Measurements from ENCODE around the gene COL17A1. TPM values are rescaled to one million over a fixed set of nuclear protein-coding genes. Genes with fewer than 3 reads are reported as not detected.

The COL17A1 gene
- total RNA-seq, 1 experiment from 2014 or later: 3.5 TPM

GRCh38 chr10:104043854-104044253, 41.8 kb downstream of the COL17A1 start:
- ChIA-PET CTCF (no interaction called here), RAD21 (ENCODE audit: low non-redundant PET in 1 of 2, low total read pairs in 2 of 2, uncharacterized antibody in 2 of 2, unreplicated experiment in 2 of 2) (no interaction called here), POLR2A (no interaction called here)
- DNase-seq (ENCODE audit: low read depth, low spot score) (no peak), ATAC-seq (no peak)
- Histone ChIP-seq H2AFZ (ENCODE audit: low read depth, low read length, poor library complexity, severe bottlenecking) (no peak overlapping the region), H3K79me2 (ENCODE audit: insufficient read depth, low read length) (no peaks in the 10 kb centered on the region), H4K20me1 (ENCODE audit: insufficient read depth) (no peaks in the 10 kb centered on the region), H3K9me2 (ENCODE audit: insufficient read depth) (no peaks in the 10 kb centered on the region), H3K27ac (ENCODE audit: low read depth, low read length) (no peak overlapping the region), H3K4me2 (ENCODE audit: low read length) (no peak overlapping the region), H3K4me3 (replicated peaks in 1 of 2; ENCODE audit: low read depth in 1 of 2, low read length in 2 of 2) (no peak overlapping the region), H3K9ac (ENCODE audit: low read length) (no peak overlapping the region), H3K4me1 (ENCODE audit: control insufficient read depth in 1 of 2, insufficient read depth in 2 of 2, low read length in 2 of 2) (peaks cover 0 to 22% of the 10 kb centered on the region in 2 experiments; a peak in 3 of 4 replicates), H3K9me3 (ENCODE audit: control insufficient read depth in 1 of 2, insufficient read depth in 1 of 2, low read depth in 1 of 2, low read length in 2 of 2) (no peaks in the 10 kb centered on the region), H3K27me3 (ENCODE audit: insufficient read depth, low read length) (no peaks in the 10 kb centered on the region), H3K36me3 (ENCODE audit: control insufficient read depth in 1 of 2, insufficient read depth in 2 of 2, low read length in 2 of 2) (no peaks in the 10 kb centered on the region)
- no TSS peak for BruUV-seq (replicated peaks)
- intact Hi-C loops (cut with micrococcal nuclease): loop anchor here (2.0 kb wide), 1 partner anchor 155 kb away; no protein-coding TSS in a partner anchor
- TF ChIP-seq MAX (IDR thresholded peaks at IDR 0.05) (no peak), ELF1 (IDR thresholded peaks at IDR 0.05; ENCODE audit: borderline replicate concordance, low read depth) (no peak), SP1 (IDR thresholded peaks at IDR 0.05; ENCODE audit: low read depth) (no peak), YY1 (IDR thresholded peaks at IDR 0.05; ENCODE audit: extremely low read depth, insufficient replicate concordance, low read depth, low read length) (no peak)

- ChIA-PET RAD21 (ENCODE audit: low non-redundant PET in 1 of 2, low total read pairs in 2 of 2, uncharacterized antibody in 2 of 2, unreplicated experiment in 2 of 2) (no interaction called here), CTCF (no interaction called here)
These were observed 42.4 kb downstream of the COL17A1 start for GRCh38 chr10:104043185-104043830.

More at GRCh38 chr10:104043185-104043830, 42.4 kb downstream of the COL17A1 start:
- POLR2A ChIA-PET: no interaction called here
- no peak for ATAC-seq
- no peaks in the 10 kb centered on the region for H4K20me1 ChIP-seq (ENCODE audit: insufficient read depth)
- no peaks in the 10 kb centered on the region for H3K9me3 ChIP-seq (ENCODE audit: control insufficient read depth in 1 of 2, insufficient read depth in 1 of 2, low read depth in 1 of 2, low read length in 2 of 2)
- TF ChIP-seq EZH2phosphoT487 (IDR thresholded peaks at IDR 0.05; ENCODE audit: borderline replicate concordance) (no peak), REST (IDR thresholded peaks at IDR 0.05; ENCODE audit: low read depth) (no peak), MAX (IDR thresholded peaks at IDR 0.05) (no peak), SRF (IDR thresholded peaks at IDR 0.05; ENCODE audit: low read depth) (no peak), ZFX (IDR thresholded peaks at IDR 0.05) (no peak)
- H3K27me3 ChIP-seq (ENCODE audit: insufficient read depth, low read length): no peaks in the 10 kb centered on the region
- no peaks in the 10 kb centered on the region for H3K36me3 ChIP-seq (ENCODE audit: control insufficient read depth in 1 of 2, insufficient read depth in 2 of 2, low read length in 2 of 2)
- no peak overlapping the region for H3K4me2 ChIP-seq (ENCODE audit: low read length)
- no peaks in the 10 kb centered on the region for H3K79me2 ChIP-seq (ENCODE audit: insufficient read depth, low read length)
- no peak overlapping the region for H3K9ac ChIP-seq (ENCODE audit: low read length)
- no peak overlapping the region for H3K4me3 ChIP-seq (replicated peaks in 1 of 2; ENCODE audit: low read depth in 1 of 2, low read length in 2 of 2)
- intact Hi-C loops (cut with micrococcal nuclease): no loop called here
- DNase-seq (ENCODE audit: low read depth, low spot score): no peak
- BruUV-seq (replicated peaks): no TSS peak
- no peak overlapping the region for H3K27ac ChIP-seq (ENCODE audit: low read depth, low read length)
- no peak overlapping the region for H2AFZ ChIP-seq (ENCODE audit: low read depth, low read length, poor library complexity, severe bottlenecking)
- H3K4me1 ChIP-seq (ENCODE audit: control insufficient read depth in 1 of 2, insufficient read depth in 2 of 2, low read length in 2 of 2): peaks cover 0 to 17% of the 10 kb centered on the region in 2 experiments; a peak in 2 of 4 replicates
- no peaks in the 10 kb centered on the region for H3K9me2 ChIP-seq (ENCODE audit: insufficient read depth)
